ENCODE measurements around the gene BROX.
"Not testable (repeated sequence)": the region's sequence is repeated elsewhere in the genome, so short reads cannot be mapped to it uniquely, and the experiment has no call there.

DNA sequence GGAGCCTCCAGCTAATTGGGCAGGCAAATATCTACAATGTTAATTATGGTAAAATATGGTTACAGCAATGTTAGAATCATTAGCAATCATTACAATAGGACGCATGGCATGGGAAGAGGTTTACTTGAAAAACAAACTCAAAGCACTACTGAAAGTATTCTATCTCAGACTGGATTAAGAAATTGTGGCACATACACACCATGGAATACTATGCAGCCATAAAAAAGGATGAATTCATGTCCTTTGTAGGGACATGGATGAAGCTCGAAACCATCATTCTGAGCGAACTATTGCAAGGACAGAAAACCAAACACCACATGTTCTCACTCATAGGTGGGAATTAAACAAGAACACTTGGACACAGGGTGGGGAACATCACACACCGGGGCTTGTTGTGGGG, 49.8 kb downstream of the BROX start:
- TF ChIP-seq POLR2A (IDR thresholded peaks at IDR 0.05): not testable (repeated sequence)
- TF ChIP-seq, protein P1, sequence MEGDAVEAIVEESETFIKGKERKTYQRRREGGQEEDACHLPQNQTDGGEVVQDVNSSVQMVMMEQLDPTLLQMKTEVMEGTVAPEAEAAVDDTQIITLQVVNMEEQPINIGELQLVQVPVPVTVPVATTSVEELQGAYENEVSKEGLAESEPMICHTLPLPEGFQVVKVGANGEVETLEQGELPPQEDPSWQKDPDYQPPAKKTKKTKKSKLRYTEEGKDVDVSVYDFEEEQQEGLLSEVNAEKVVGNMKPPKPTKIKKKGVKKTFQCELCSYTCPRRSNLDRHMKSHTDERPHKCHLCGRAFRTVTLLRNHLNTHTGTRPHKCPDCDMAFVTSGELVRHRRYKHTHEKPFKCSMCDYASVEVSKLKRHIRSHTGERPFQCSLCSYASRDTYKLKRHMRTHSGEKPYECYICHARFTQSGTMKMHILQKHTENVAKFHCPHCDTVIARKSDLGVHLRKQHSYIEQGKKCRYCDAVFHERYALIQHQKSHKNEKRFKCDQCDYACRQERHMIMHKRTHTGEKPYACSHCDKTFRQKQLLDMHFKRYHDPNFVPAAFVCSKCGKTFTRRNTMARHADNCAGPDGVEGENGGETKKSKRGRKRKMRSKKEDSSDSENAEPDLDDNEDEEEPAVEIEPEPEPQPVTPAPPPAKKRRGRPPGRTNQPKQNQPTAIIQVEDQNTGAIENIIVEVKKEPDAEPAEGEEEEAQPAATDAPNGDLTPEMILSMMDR (IDR thresholded peaks at IDR 0.05 in 4 of 5, conservative IDR thresholded peaks at IDR 0.05 in 1 of 5): not testable (repeated sequence)

Data from gastrocnemius medialis (tissue), 4 donors.